ENCODE data around the gene ZNG1F.
"Not testable (repeated sequence)": the region's sequence is repeated elsewhere in the genome, so short reads cannot be mapped to it uniquely, and the experiment has no call there.

ZNG1F gene

GRCh38 chr9:41123396-41123795 is 65.7 kb downstream of the ZNG1F start:
- not testable (repeated sequence) for DNase-seq (ENCODE audit: low read depth)

- not testable (repeated sequence) for DNase-seq (ENCODE audit: low read depth)
Measured at GRCh38 chr9:41120696-41121095, 68.4 kb downstream of the ZNG1F start.

- DNase-seq (ENCODE audit: low read depth): not testable (repeated sequence)
Measured at GRCh38 chr9:41119719-41120118, 69.4 kb downstream of the ZNG1F start.

- not testable (repeated sequence) for DNase-seq (ENCODE audit: low read depth)
Measured at GRCh38 chr9:41119311-41119710, 69.8 kb downstream of the ZNG1F start.

- DNase-seq (ENCODE audit: low read depth): not testable (repeated sequence)
Measured at GRCh38 chr9:41113348-41113747, 75.8 kb downstream of the ZNG1F start.

GRCh38 chr9:41111414-41111813 is 77.7 kb downstream of the ZNG1F start:
- not testable (repeated sequence) for DNase-seq (ENCODE audit: low read depth)

- not testable (repeated sequence) for DNase-seq (ENCODE audit: low read depth)
Measured at GRCh38 chr9:41110913-41111312, 78.2 kb downstream of the ZNG1F start.

GRCh38 chr9:41109253-41109652 is 79.9 kb downstream of the ZNG1F start:
- not testable (repeated sequence) for DNase-seq (ENCODE audit: low read depth)

GRCh38 chr9:41108816-41109215 is 80.3 kb downstream of the ZNG1F start:
- DNase-seq (ENCODE audit: low read depth): not testable (repeated sequence)

- not testable (repeated sequence) for DNase-seq (ENCODE audit: low read depth)
Measured at GRCh38 chr9:41106472-41107116, 82.5 kb downstream of the ZNG1F start.

- not testable (repeated sequence) for DNase-seq (ENCODE audit: low read depth)
Measured at GRCh38 chr9:41105557-41106253, 83.4 kb downstream of the ZNG1F start.

- DNase-seq (ENCODE audit: low read depth): not testable (repeated sequence)
Measured at GRCh38 chr9:41104542-41104941, 84.6 kb downstream of the ZNG1F start.

GRCh38 chr9:41100508-41100907 is 88.6 kb downstream of the ZNG1F start:
- not testable (repeated sequence) for DNase-seq (ENCODE audit: low read depth)

- DNase-seq (ENCODE audit: low read depth): peak; percentile 75
Measured at GRCh38 chr9:41098759-41099158, 90.4 kb downstream of the ZNG1F start.

GRCh38 chr9:41095060-41095459 is 94.1 kb downstream of the ZNG1F start:
- DNase-seq (ENCODE audit: low read depth): not testable (repeated sequence)

- peak; percentile 18 for DNase-seq (ENCODE audit: low read depth)
Measured at GRCh38 chr9:41094010-41094773, 94.9 kb downstream of the ZNG1F start.

GRCh38 chr9:41090922-41091321 is 98.2 kb downstream of the ZNG1F start:
- DNase-seq (ENCODE audit: low read depth): not testable (repeated sequence)

GRCh38 chr9:41090386-41090785 is 98.7 kb downstream of the ZNG1F start:
- not testable (repeated sequence) for DNase-seq (ENCODE audit: low read depth)

GRCh38 chr9:41088450-41089059 is 100.6 kb downstream of the ZNG1F start:
- DNase-seq (ENCODE audit: low read depth): not testable (repeated sequence)

GRCh38 chr9:41087929-41088328 is 101.2 kb downstream of the ZNG1F start:
- not testable (repeated sequence) for DNase-seq (ENCODE audit: low read depth)

- DNase-seq (ENCODE audit: low read depth): not testable (repeated sequence)
Measured at GRCh38 chr9:41087157-41087780, 101.8 kb downstream of the ZNG1F start.

- not testable (repeated sequence) for DNase-seq (ENCODE audit: low read depth)
Measured at GRCh38 chr9:41086685-41087084, 102.4 kb downstream of the ZNG1F start.
